H9 (cell line): ENCODE measurements around the gene MICU2. TPM values are rescaled to one million over a fixed set of nuclear protein-coding genes. Genes with fewer than 3 reads are reported as not detected.
A peak's percentile ranks its signal among the peaks of the same experiment; 100 is the strongest.

Experiments
- DNase-seq: peaks from one replicate; pipeline ENCODE4 v3.0.0-alpha.2; 2017
- H2AFZ ChIP-seq: one replicate; pipeline ENCODE4 v1.6.1; 2013; ENCODE audit warnings: mild to moderate bottlenecking, low read length, control low read depth, moderate library complexity
- H2AK5ac ChIP-seq: 2 replicates; pipeline ENCODE4 v1.6.1; 2013; ENCODE audit warnings: low read length, control low read depth, mixed read lengths; ENCODE audit not compliant: insufficient read length
- H2BK120ac ChIP-seq: one replicate; pipeline ENCODE4 v1.6.1; 2013; ENCODE audit warnings: low read depth, mild to moderate bottlenecking, low read length, control low read depth, inconsistent platforms; ENCODE audit not compliant: poor library complexity, severe bottlenecking
- H2BK12ac ChIP-seq: 2 replicates; pipeline ENCODE4 v1.6.1; 2013; ENCODE audit warnings: low read length, control low read depth, mixed read lengths, low read depth; ENCODE audit not compliant: insufficient read length
- H2BK15ac ChIP-seq: 2 replicates; pipeline ENCODE4 v1.6.1; 2013; ENCODE audit warnings: low read depth, low read length, control low read depth
- H2BK20ac ChIP-seq: one replicate; pipeline ENCODE4 v1.6.1; 2013; ENCODE audit warnings: low read depth, mild to moderate bottlenecking, low read length, control low read depth, inconsistent platforms; ENCODE audit not compliant: poor library complexity, severe bottlenecking
- H2BK5ac ChIP-seq: 2 replicates; pipeline ENCODE4 v1.6.1; 2013; ENCODE audit warnings: low read length, control low read depth, mixed read lengths; ENCODE audit not compliant: insufficient read length
- H3K14ac ChIP-seq: 2 replicates; pipeline ENCODE4 v1.6.1; 2013; ENCODE audit warnings: low read length, control low read depth; ENCODE audit not compliant: insufficient read depth
- H3K18ac ChIP-seq: 2 replicates; pipeline ENCODE4 v1.6.1; 2013; ENCODE audit warnings: low read depth, mild to moderate bottlenecking, mixed read lengths, low read length, control low read depth; ENCODE audit not compliant: insufficient read length
- H3K23ac ChIP-seq: 2 replicates; pipeline ENCODE4 v1.6.1; 2013; ENCODE audit warnings: low read length, control low read depth, mixed read lengths, low read depth; ENCODE audit not compliant: insufficient read length
- H3K23me2 ChIP-seq: 2 replicates; pipeline ENCODE4 v1.6.1; 2013; ENCODE audit warnings: low read depth, mild to moderate bottlenecking, mixed read lengths, low read length, control low read depth; ENCODE audit not compliant: insufficient read length, poor library complexity, severe bottlenecking
- H3K27ac ChIP-seq: 2 replicates; pipeline ENCODE4 v1.5.1; 2013; ENCODE audit warnings: low read length, control low read depth, mixed read lengths, low read depth; ENCODE audit not compliant: insufficient read length
- H3K27me3 ChIP-seq: 2 replicates; pipeline ENCODE4 v1.6.1; 2013; ENCODE audit warnings: low read length, control low read depth, inconsistent platforms; ENCODE audit not compliant: insufficient read depth
- H3K4ac ChIP-seq: 2 replicates; pipeline ENCODE4 v1.6.1; 2013; ENCODE audit warnings: low read depth, mild to moderate bottlenecking, control low read depth, inconsistent platforms, low read length, moderate library complexity
- H3K4me1 ChIP-seq: 2 replicates; pipeline ENCODE4 v1.6.1; 2013; ENCODE audit warnings: low read length, control low read depth, inconsistent platforms; ENCODE audit not compliant: insufficient read depth
- H3K4me2 ChIP-seq: 2 replicates; pipeline ENCODE4 v1.6.1; 2013; ENCODE audit warnings: low read length, control low read depth, mixed read lengths; ENCODE audit not compliant: insufficient read length, insufficient read depth
- H3K56ac ChIP-seq: 2 replicates; pipeline ENCODE4 v1.6.1; 2013; ENCODE audit warnings: low read depth, mild to moderate bottlenecking, mixed read lengths, low read length, control low read depth; ENCODE audit not compliant: insufficient read length
- H3K79me1 ChIP-seq: 2 replicates; pipeline ENCODE4 v1.6.1; 2013; ENCODE audit warnings: low read depth, mild to moderate bottlenecking, moderate library complexity, low read length, control low read depth, inconsistent platforms; ENCODE audit not compliant: insufficient read depth, poor library complexity, severe bottlenecking
- H3K79me2 ChIP-seq: 2 replicates; pipeline ENCODE4 v1.6.1; 2013; ENCODE audit warnings: low read length, control low read depth, inconsistent platforms; ENCODE audit not compliant: insufficient read depth
- H3K9ac ChIP-seq: 2 replicates; pipeline ENCODE4 v1.6.1; 2013; ENCODE audit warnings: low read length, control low read depth, mixed read lengths; ENCODE audit not compliant: insufficient read length; ENCODE audit errors: extremely low read depth
- H3K9me3 ChIP-seq: one replicate; pipeline ENCODE4 v1.6.1; 2013; ENCODE audit warnings: low read depth, low read length, inconsistent platforms; ENCODE audit not compliant: control insufficient read depth
- H3T11ph ChIP-seq: one replicate; pipeline ENCODE4 v1.6.1; 2013; ENCODE audit warnings: mild to moderate bottlenecking, low read length, control low read depth, inconsistent platforms
- H4K20me1 ChIP-seq: one replicate; pipeline ENCODE4 v1.6.1; 2013; ENCODE audit not compliant: control insufficient read depth, insufficient read length, insufficient read depth
- H4K5ac ChIP-seq: 2 replicates; pipeline ENCODE4 v1.6.1; 2013; ENCODE audit warnings: low read depth, mild to moderate bottlenecking, mixed read lengths, low read length, control low read depth; ENCODE audit not compliant: insufficient read length
- H4K8ac ChIP-seq: replicated peaks from 2 replicates; pipeline ENCODE4 v1.6.1; 2013; ENCODE audit warnings: low read length, control low read depth, mixed read lengths, low read depth; ENCODE audit not compliant: insufficient read length
- H4K91ac ChIP-seq: 2 replicates; pipeline ENCODE4 v1.6.1; 2013; ENCODE audit warnings: low read depth, mild to moderate bottlenecking, moderate library complexity, mixed read lengths, low read length, control low read depth; ENCODE audit not compliant: insufficient read length
- H3K27ac Mint-ChIP-seq, 3 experiments: 2 replicates in 2 of 3; 3 replicates in 1 of 3; pipeline ENCODE4 v1.8.0; 2020 to 2021; ENCODE audit warnings: mixed read lengths in 3 of 3, mild to moderate bottlenecking in 1 of 3, moderate library complexity in 1 of 3
- H3K27me3 Mint-ChIP-seq: 2 replicates; pipeline ENCODE4 v1.8.0; 2021; ENCODE audit warnings: low read depth, mild to moderate bottlenecking, moderate library complexity, mixed read lengths
- H3K36me3 Mint-ChIP-seq, 3 experiments: 2 replicates in 2 of 3; 3 replicates in 1 of 3; pipeline ENCODE4 v1.8.0; 2020 to 2021; ENCODE audit warnings: low read depth in 3 of 3, mixed read lengths in 3 of 3; ENCODE audit not compliant: insufficient read depth in 1 of 3
- H3K4me1 Mint-ChIP-seq, 2 experiments: 2 replicates each; pipeline ENCODE4 v1.8.0; 2020; ENCODE audit warnings: mixed read lengths in 2 of 2
- H3K4me3 Mint-ChIP-seq, 2 experiments: 2 replicates in 1 of 2; 3 replicates in 1 of 2; pipeline ENCODE4 v1.8.0; 2020 to 2021; ENCODE audit warnings: mild to moderate bottlenecking in 2 of 2, mixed read lengths in 2 of 2, moderate library complexity in 1 of 2
- H3K9me3 Mint-ChIP-seq, 2 experiments: 2 replicates in 1 of 2; 3 replicates in 1 of 2; pipeline ENCODE4 v1.8.0; 2020; ENCODE audit warnings: mild to moderate bottlenecking in 2 of 2, mixed read lengths in 2 of 2, moderate library complexity in 1 of 2
- WGBS: extraction: QIAGEN DNeasy Blood & Tissue Kit; methylation state at CpG from one replicate; pipeline ENCODE4 v1.1.7; 2013; ENCODE audit warnings: missing lambda C conversion rate, low lambda C conversion rate, mixed read lengths; ENCODE audit not compliant: insufficient read length; ENCODE audit errors: extremely low coverage; 5-methylcytosine and 5-hydroxymethylcytosine counted together
- total RNA-seq: library from RNA; stranded (reverse); gene quantifications from 2 replicates; pipeline ENCODE4 v1.2.1, GENCODE V29; 2021
- TF ChIP-seq, protein P1 (sequence below): fragments of 200-600 bp; sonication (generic); conservative IDR thresholded peaks from 3 replicates; pipeline ENCODE4 v1.8.0; 2021; ENCODE audit warnings: antibody characterized with exemption, mild to moderate bottlenecking

The MICU2 gene
- total RNA-seq, 1 experiment from 2014 or later = 38.4 TPM

DNA sequence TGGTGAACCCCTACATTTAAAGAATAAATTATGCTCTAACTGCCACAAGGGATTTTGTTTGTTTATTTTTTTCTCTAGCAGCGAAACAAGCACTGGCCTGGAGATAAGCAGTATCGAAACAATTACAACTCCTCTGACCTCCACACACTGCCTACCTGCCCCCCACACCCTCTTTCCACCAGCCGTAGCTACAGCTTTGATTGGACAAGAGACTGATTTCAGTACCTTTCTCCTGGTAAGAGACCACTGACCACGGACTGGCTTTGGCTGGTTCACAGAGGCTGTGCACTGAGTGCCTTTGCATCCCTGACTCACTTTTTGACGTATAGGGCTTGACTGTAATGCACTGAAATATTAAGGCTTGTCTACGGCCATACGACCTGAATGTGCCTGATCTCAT is 137.4 kb downstream of the MICU2 start:
- H3K4me2 ChIP-seq = no peak overlapping the region

More for the DNA sequence above, 137.4 kb downstream of the MICU2 start:
- no peak overlapping the region for H3K56ac ChIP-seq
- no peaks in the 10 kb centered on the region for H4K20me1 ChIP-seq
- H3K4me1 Mint-ChIP-seq = peaks cover 17 to 20% of the 10 kb centered on the region in 2 experiments
- TF ChIP-seq, protein P1, sequence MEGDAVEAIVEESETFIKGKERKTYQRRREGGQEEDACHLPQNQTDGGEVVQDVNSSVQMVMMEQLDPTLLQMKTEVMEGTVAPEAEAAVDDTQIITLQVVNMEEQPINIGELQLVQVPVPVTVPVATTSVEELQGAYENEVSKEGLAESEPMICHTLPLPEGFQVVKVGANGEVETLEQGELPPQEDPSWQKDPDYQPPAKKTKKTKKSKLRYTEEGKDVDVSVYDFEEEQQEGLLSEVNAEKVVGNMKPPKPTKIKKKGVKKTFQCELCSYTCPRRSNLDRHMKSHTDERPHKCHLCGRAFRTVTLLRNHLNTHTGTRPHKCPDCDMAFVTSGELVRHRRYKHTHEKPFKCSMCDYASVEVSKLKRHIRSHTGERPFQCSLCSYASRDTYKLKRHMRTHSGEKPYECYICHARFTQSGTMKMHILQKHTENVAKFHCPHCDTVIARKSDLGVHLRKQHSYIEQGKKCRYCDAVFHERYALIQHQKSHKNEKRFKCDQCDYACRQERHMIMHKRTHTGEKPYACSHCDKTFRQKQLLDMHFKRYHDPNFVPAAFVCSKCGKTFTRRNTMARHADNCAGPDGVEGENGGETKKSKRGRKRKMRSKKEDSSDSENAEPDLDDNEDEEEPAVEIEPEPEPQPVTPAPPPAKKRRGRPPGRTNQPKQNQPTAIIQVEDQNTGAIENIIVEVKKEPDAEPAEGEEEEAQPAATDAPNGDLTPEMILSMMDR = no peak
- no peak overlapping the region for H2AFZ ChIP-seq
- H2BK15ac ChIP-seq = no peak overlapping the region
- DNase-seq = no peak
- H2BK12ac ChIP-seq = no peak overlapping the region
- H3K4me1 ChIP-seq = peaks cover 3% of the 10 kb centered on the region; the same call in 1 of the 2 replicates
- no peak overlapping the region for H2BK120ac ChIP-seq
- no peak overlapping the region for H3K18ac ChIP-seq
- H3K27ac Mint-ChIP-seq = peak overlapping the region in 1 of 3 experiments; percentile 42; a peak in 1 of 7 replicates
- H3K4me3 Mint-ChIP-seq = no peak overlapping the region
- H3K9ac ChIP-seq = no peak overlapping the region
- H4K91ac ChIP-seq = no peak overlapping the region
- H3K23me2 ChIP-seq = no peaks in the 10 kb centered on the region
- no peak overlapping the region for H2BK20ac ChIP-seq
- no peak overlapping the region for H2AK5ac ChIP-seq
- no peak overlapping the region for H3K27ac ChIP-seq
- H3K14ac ChIP-seq = no peak overlapping the region
- no peak overlapping the region for H3K23ac ChIP-seq
- WGBS = no CpG with 5 or more reads among the region's 7 CpGs
- H3K9me3 ChIP-seq = no peaks in the 10 kb centered on the region
- no peaks in the 10 kb centered on the region for H3K79me2 ChIP-seq
- no peaks in the 10 kb centered on the region for H3K27me3 ChIP-seq
- no peak overlapping the region for H4K5ac ChIP-seq
- no peaks in the 10 kb centered on the region for H3K27me3 Mint-ChIP-seq
- H3T11ph ChIP-seq = no peak overlapping the region
- H2BK5ac ChIP-seq = no peak overlapping the region
- H3K4ac ChIP-seq = no peak overlapping the region
- H3K79me1 ChIP-seq = no peaks in the 10 kb centered on the region
- H3K36me3 Mint-ChIP-seq = no peaks in the 10 kb centered on the region; a peak in 1 of 7 replicates
- H4K8ac ChIP-seq = no peak overlapping the region
- H3K9me3 Mint-ChIP-seq = peaks cover 1 to 3% of the 10 kb centered on the region in 2 experiments; a peak in 4 of 5 replicates
